Measurements from ENCODE around the gene VPS37D.

The VPS37D gene

DNA sequence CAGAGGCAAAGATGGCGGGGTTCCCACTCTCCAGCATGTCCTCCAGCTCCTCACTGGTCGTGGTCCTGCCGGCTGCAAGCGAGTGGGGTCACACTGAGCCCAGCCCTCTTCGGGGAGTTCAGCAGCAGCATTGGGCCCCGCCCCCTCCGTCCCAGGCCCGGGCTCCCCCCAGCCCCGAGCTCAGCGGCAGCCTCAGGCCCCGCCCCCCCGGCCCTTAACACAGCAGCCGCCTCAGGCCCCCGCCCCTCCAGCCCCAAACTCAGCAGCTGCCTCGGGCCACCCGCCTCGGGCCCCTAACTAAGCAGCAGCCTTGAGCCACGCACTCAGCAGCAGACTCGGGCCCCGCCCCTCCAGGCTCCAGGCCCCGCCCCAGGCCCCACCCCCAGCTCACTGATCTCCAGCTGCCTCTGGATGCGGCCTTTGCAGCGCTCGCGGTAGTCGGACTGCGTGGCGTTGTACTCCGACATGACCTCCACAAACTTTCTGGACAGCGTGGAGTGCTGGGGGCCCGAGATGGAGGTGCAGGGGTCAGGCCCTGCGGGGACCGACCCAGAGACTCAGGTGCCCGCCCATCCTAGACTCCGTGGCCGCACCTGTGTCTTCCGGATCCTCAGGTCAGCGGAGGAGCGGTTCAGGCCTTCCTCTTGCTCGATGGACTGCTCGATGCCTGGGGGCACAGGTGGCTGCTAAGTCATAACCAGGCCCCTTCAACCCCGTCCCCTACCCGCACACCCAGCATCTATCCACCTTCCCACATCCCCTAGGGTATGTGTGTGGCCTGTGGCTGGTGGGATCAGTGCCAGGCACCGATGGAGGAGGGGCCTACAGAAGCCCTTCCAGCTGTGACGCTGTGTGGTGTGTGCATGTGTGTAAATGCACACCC, 36.4 kb downstream of the VPS37D start:
- no peak overlapping the region for H3K27ac ChIP-seq
- TF ChIP-seq ZFX (IDR thresholded peaks at IDR 0.05) = no peak

DNA sequence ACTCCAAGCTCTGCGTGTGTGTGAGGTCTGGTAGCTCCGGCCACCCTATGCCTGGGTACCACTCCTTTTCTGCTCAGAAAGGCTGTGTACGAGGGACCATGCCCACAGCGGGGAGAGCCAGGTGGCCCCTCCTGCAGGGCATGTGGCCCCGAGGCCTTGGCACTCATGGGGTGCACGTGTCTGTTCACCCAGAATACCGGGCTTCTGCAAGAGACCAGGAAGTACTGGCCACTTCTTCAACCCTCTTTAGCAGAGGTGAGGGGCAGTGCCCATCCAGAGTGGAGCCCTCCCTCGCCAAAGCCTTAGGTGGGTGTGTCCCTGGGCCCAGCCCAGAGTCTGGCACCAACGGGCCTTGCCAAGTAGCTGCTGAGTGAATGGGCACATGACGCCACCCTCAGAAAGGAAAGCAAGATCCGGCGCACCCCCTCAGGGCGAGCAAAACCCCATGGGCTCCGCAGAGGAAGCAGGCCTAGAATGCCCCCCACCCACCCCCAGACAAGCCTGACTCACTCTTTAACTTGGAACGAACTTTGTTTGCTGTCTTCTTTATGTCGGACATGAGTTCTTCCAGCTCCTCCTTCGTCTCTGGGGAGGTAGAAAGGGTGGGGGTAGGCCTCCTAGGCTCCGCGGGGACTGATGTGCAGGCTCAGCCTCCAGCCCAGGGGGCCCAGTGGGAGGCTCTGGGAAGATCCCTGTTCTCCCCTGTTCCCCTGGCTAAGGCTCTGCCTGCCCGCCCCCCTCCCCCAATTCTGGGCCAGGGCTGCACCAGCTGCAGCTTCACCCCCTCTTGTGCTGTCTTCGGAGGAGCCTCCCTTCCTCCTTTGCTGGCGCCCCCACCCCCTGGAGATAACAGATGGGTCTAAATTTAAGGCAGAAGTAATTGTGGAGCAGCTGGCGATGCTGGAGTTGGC, 37.3 kb downstream of the VPS37D start:
- TF ChIP-seq, protein P1, sequence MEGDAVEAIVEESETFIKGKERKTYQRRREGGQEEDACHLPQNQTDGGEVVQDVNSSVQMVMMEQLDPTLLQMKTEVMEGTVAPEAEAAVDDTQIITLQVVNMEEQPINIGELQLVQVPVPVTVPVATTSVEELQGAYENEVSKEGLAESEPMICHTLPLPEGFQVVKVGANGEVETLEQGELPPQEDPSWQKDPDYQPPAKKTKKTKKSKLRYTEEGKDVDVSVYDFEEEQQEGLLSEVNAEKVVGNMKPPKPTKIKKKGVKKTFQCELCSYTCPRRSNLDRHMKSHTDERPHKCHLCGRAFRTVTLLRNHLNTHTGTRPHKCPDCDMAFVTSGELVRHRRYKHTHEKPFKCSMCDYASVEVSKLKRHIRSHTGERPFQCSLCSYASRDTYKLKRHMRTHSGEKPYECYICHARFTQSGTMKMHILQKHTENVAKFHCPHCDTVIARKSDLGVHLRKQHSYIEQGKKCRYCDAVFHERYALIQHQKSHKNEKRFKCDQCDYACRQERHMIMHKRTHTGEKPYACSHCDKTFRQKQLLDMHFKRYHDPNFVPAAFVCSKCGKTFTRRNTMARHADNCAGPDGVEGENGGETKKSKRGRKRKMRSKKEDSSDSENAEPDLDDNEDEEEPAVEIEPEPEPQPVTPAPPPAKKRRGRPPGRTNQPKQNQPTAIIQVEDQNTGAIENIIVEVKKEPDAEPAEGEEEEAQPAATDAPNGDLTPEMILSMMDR (conservative IDR thresholded peaks at IDR 0.05) = no peak
- TF ChIP-seq ZFX (IDR thresholded peaks at IDR 0.05) = no peak
- no peak overlapping the region for H3K27ac ChIP-seq

DNA sequence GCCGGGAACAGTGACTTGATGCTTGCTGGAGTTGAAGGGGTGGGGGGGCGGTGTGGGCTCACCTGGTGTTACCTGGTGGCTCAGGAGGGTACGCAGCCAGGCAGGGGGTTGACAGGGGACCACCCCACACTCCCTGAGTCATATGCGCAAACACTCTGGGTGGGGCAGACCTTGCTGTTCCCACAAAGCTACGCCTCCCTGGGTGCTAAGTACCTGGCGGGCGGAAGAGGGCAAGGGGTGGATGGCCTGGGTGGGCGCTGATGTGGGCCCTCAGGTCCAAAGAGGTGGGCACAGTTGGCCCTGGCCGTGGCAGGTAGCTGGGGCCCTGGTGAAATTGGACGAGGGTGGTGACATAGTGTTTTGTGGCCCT, 37.9 kb downstream of the VPS37D start:
- H3K27ac ChIP-seq = no peak overlapping the region
- TF ChIP-seq ZFX (IDR thresholded peaks at IDR 0.05) = no peak
- TF ChIP-seq, protein P1 (conservative IDR thresholded peaks at IDR 0.05) = no peak

DNA sequence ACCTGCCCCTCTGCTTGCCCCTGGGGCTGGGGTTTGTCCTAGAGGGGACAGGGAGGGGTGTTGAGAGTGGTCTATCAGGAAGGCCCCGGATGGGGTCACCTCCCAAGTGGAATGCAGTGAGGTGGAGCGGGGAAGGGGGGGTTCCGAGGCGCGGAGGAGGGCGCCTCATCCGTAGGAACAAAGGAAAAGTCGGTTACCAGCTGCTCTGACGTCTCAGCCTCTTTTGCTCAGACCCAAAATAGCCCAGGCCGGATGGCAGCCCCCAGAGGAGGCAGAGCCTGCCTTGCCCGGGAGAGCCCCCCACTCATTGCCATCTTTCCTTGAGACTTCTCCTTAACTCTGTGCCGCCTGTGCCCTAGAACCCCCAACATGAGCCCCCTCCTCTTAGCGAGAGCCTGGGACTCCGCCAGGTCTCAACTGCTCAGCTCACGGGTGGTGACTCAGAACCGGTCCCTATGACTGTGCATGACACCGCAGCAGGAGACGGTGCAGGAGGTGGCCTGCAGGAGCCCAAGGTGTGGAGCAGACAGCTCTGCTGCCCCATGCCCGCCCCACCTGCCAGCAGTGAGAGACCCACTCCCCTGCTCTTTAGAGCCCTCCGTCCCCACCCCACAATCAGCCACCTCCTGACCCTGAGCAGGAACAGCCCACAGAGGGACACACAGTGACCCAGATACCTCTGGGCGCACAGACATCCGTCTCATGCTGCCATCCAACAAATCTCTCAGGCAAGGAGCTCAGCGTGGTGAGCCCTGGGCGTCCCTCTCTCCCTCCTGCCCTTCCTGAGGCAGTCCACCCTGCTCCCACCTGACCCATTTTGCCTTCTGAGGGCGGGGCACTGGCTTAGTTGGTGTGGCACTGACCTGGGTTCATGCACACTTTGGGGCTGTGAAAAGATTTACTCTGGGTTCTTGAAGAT, 38.8 kb downstream of the VPS37D start:
- TF ChIP-seq, protein P1 (conservative IDR thresholded peaks at IDR 0.05) = no peak
- TF ChIP-seq ZFX (IDR thresholded peaks at IDR 0.05) = no peak
- no peak overlapping the region for H3K27ac ChIP-seq

DNA sequence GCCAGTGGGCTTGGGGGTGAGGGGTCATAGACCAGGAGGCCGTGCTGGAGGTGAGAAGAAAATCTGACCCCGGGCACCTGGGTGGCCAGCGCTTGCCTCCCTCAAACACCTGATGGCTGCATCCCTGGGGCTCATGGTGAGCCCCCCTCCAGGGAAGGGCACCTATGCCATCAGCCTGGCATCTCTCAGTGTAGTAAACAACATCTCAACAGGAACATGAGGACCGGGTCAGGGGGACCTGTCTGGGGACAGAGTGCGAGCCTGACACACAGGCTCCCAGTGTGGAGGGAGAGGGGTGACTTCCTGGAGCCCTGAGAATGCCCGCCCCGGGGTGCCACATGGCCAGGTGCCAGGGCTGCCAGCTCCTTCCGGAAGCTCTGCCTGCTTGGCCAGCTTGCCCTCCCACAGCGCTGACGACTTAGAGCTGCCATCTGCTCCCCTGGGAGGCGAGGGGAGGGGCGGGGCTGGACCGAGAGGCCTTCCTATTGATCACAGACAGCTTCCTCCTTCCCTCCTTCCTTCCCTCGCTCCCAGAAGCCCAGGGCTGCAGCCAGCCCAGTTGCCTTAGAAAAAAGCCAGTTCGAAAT, 39.5 kb downstream of the VPS37D start:
- H3K27ac ChIP-seq = no peak overlapping the region
- TF ChIP-seq, protein P1 (conservative IDR thresholded peaks at IDR 0.05) = no peak
- TF ChIP-seq ZFX (IDR thresholded peaks at IDR 0.05) = no peak

DNA sequence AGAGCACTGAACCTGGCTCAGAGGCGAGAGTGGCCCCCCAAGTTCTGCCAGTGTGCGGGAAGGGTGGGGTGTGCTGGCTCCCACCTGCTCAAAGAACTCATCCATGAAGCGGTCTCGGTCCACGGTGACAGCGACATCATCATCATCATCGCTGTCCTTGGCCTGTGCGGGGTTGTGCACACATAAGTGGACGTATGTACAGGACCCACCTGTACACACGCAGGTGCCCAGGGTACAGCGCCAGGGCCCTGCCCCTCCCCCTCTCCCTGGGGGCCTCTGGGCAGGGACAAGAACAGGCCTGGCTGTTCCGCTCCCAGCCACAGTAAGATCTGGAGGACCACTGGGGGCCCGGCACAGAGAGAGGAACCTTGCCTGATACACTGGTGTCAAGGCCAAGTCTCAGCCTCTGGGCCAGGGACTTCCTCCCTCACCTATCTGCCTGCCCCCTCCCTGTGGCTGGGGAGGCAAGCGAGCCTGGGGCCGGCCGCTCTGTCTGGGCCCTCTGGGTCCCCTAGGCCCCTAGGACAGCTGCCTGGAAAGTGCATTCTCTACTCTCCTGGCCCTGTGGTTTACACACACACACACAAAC, 41.4 kb downstream of the VPS37D start:
- H3K27ac ChIP-seq = no peak overlapping the region
- TF ChIP-seq, protein P1 (conservative IDR thresholded peaks at IDR 0.05) = no peak
- no peak for TF ChIP-seq ZFX (IDR thresholded peaks at IDR 0.05)
